ENCODE data around the gene TMEM178A. TPM values are rescaled to one million over a fixed set of nuclear protein-coding genes. Genes with fewer than 3 reads are reported as not detected.

The TMEM178A gene
- total RNA-seq, 4 donors from 2014 or later, result 1.2 to 5.0 (median 3.6) TPM

DNA sequence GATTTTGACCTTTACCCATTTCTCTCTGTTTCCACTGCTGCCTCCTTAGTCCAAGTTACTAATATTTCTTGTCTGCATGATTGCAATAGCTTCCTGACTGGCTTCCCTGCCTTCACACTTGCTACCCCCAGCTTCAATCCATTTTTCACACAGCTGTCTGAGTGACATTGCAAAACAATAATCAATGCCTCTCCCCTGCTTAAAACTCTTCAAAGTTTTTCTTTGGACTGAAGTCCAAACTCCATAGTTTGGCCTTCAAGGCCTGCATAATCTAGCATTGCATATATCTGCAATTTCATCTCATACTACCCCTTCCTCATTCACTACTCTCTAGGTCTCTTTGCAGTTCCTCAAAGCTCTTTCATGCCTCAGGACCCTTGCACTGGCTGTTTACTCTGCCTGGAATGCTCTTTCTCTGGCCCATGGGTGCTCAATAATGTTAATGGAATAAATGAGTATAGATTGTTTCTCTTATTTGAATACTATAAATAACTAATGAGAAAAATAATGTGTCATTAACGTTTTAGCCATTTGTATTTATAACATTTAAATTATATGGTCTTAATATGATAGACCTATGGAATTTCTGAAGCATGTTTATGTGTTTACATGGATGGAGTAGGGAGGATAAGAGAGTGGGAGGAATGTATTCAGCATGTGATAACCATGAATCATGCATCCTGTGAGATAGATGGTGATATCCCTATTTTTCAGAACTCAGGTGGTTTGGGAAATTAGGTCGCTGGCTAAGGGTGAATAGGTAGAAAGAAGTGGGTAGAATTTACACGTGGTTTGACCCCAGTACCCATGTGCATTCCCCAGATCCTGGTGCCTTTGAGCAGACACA, 5.7 kb upstream of the TMEM178A start:
- Histone ChIP-seq H3K27ac (replicated peaks in 1 of 4) (no peak overlapping the region), H3K4me3 (no peak overlapping the region), H3K9me3 (no peaks in the 10 kb centered on the region), H3K27me3 (no peaks in the 10 kb centered on the region), H3K36me3 (no peaks in the 10 kb centered on the region), H3K4me1 (peaks cover 0 to 5% (median under 1%) of the 10 kb centered on the region in 4 donors)
- DNase-seq (ENCODE audit: extremely low spot score), result no peak
- intact Hi-C loops (cut with DNase I), result no loop called here
- WGBS, result 85% methylated on average over 3 of the region's 3 CpGs
- TF ChIP-seq, protein P1, sequence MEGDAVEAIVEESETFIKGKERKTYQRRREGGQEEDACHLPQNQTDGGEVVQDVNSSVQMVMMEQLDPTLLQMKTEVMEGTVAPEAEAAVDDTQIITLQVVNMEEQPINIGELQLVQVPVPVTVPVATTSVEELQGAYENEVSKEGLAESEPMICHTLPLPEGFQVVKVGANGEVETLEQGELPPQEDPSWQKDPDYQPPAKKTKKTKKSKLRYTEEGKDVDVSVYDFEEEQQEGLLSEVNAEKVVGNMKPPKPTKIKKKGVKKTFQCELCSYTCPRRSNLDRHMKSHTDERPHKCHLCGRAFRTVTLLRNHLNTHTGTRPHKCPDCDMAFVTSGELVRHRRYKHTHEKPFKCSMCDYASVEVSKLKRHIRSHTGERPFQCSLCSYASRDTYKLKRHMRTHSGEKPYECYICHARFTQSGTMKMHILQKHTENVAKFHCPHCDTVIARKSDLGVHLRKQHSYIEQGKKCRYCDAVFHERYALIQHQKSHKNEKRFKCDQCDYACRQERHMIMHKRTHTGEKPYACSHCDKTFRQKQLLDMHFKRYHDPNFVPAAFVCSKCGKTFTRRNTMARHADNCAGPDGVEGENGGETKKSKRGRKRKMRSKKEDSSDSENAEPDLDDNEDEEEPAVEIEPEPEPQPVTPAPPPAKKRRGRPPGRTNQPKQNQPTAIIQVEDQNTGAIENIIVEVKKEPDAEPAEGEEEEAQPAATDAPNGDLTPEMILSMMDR (IDR thresholded peaks at IDR 0.05), result no peak
- no peak for TF ChIP-seq POLR2A (IDR thresholded peaks at IDR 0.05; ENCODE audit: low read depth)
- no peak for TF ChIP-seq EP300 (IDR thresholded peaks at IDR 0.05)
- TF ChIP-seq POLR2AphosphoS5 (IDR thresholded peaks at IDR 0.05), result no peak

DNA sequence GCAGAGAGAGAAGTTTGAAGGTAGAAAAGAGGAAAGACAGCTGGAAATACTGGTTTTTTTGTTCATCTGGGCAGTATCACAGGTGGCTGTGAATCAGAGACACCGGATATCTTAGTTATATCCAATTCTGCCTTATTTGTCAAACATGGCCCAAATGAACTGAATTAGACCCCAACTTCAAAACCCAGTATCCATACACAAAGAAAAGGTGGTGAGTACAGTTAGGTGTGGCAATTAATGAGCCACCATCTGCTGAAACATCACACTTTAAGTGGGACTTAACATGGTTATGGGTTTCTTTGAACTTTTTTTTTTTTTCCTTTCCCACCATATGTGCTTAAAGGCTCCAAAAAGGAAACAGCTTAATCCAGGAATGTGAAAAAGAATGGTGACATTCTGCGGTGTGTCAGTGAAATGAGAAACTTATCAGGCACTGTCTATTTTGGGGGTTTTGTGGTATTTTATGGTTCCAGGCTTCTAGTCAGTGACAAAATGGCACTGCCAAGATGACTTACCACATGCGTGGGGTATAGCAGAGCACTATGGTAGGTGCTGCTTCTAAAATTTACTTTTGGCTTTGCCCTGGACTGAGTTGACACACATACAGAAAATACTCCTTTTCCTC, 5.0 kb upstream of the TMEM178A start:
- peaks cover 0 to 2% (median 0%) of the 10 kb centered on the region in 4 donors for H3K27me3 ChIP-seq
- H3K27ac ChIP-seq (replicated peaks in 1 of 4), result no peak overlapping the region
- no peak for TF ChIP-seq POLR2AphosphoS5 (IDR thresholded peaks at IDR 0.05)
- intact Hi-C loops (cut with DNase I), result no loop called here
- peaks cover 4 to 8% (median 5%) of the 10 kb centered on the region in 4 donors for H3K4me1 ChIP-seq
- no peak for DNase-seq (ENCODE audit: extremely low spot score)
- 89% methylated on average over 3 of the region's 3 CpGs for WGBS
- H3K4me3 ChIP-seq, result no peak overlapping the region
- no peaks in the 10 kb centered on the region for H3K36me3 ChIP-seq
- no peaks in the 10 kb centered on the region for H3K9me3 ChIP-seq

DNA sequence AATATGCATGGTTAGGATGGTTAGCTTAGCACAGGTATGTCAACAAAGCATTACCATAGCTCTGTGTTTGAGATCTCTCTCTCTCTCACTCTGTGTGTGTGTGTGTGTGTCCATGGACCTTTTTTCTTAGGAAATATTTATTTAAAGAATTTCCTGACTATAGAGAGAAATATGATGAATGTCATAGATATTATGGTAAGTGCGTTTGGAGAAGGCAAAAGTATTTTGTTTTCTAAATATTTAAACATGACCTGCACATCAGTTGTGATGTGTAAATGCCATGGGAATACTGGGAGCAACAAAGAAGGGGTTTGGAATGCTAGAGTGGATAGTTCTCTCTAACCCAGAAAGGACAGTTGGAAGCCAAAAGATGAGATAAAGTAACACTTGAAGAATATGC, 3.9 kb upstream of the TMEM178A start:
- H3K4me3 ChIP-seq, result no peak overlapping the region
- peaks cover 8 to 19% (median 15%) of the 10 kb centered on the region in 4 donors for H3K4me1 ChIP-seq
- H3K36me3 ChIP-seq, result no peaks in the 10 kb centered on the region
- no peak for DNase-seq (ENCODE audit: extremely low spot score)
- H3K9me3 ChIP-seq, result no peaks in the 10 kb centered on the region
- H3K27me3 ChIP-seq, result peaks cover 0 to 13% (median 0%) of the 10 kb centered on the region in 4 donors
- WGBS, result 38% methylated on average over 1 of the region's 1 CpG
- intact Hi-C loops (cut with DNase I), result no loop called here
- H3K27ac ChIP-seq (replicated peaks in 1 of 4), result no peak overlapping the region
- no peak for TF ChIP-seq POLR2AphosphoS5 (IDR thresholded peaks at IDR 0.05)
- TF ChIP-seq POLR2A (IDR thresholded peaks at IDR 0.05; ENCODE audit: low read depth), result no peak
- no peak for TF ChIP-seq EP300 (IDR thresholded peaks at IDR 0.05)
- TF ChIP-seq, protein P1 (IDR thresholded peaks at IDR 0.05), result no peak

DNA sequence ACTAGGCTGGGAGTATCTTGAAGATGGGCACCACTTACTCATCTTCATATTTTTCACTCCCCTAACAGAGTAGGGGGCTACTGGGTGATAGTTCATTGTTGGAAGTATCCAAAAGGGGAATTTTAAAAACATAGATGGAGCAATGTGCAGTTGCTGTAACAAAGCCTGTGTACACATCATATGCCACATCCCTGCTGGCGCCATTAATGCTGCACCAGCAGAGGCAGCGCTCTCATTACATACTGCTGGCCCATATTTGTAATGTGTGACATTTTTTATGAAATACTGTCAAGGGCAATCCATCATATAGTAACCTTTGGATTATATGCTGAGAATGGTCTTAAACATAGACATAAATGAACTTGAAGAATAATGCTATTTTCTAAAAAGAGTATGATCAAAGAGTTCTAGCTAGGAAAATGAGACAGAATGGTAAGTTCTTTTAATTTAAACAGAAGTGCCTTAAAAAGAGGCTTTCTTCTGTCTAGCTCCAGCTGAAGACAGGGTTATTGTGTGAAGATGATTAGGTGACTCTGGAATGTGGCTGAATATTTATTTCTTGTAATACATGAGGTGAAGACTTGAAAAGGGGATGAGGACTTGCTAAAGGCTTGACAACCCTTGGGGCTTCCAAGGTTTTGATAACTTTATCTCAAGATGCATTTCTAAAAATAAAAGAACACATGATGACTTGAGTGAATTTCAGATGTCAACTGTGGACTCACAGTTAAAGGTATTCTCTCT, 2.4 kb upstream of the TMEM178A start:
- DNase-seq (ENCODE audit: extremely low spot score), result no peak
- Histone ChIP-seq H3K9me3 (no peaks in the 10 kb centered on the region), H3K4me3 (no peak overlapping the region), H3K27me3 (peaks cover 0 to 24% (median 3%) of the 10 kb centered on the region in 4 donors), H3K36me3 (no peaks in the 10 kb centered on the region), H3K27ac (replicated peaks in 1 of 4) (no peak overlapping the region), H3K4me1 (peaks cover 14 to 32% (median 22%) of the 10 kb centered on the region in 4 donors)
- no peak for TF ChIP-seq EP300 (IDR thresholded peaks at IDR 0.05)
- no peak for TF ChIP-seq POLR2AphosphoS5 (IDR thresholded peaks at IDR 0.05)
- TF ChIP-seq, protein P1 (IDR thresholded peaks at IDR 0.05), result no peak
- no peak for TF ChIP-seq POLR2A (IDR thresholded peaks at IDR 0.05; ENCODE audit: low read depth)
- WGBS, result 78% methylated on average over 2 of the region's 2 CpGs
- intact Hi-C loops (cut with DNase I), result no loop called here

Measured in esophagus muscularis mucosa (tissue), 4 donors.